HG03095 (cell line): ENCODE results near the gene MARF1.

ENCODE experiments used
- ATAC-seq: cut with Tn5 transposase; IDR thresholded peaks from one replicate; pipeline ENCODE4 v1.9.1; 2021; ENCODE audit warnings: moderate library complexity; ENCODE audit not compliant: unreplicated experiment

The MARF1 gene

GRCh38 chr16:15601212-15601879 lies 41.6 kb downstream of the MARF1 start:
- no peak for ATAC-seq

- no peak for ATAC-seq
Measured at GRCh38 chr16:15599303-15600070, 43.5 kb downstream of the MARF1 start.

DNA sequence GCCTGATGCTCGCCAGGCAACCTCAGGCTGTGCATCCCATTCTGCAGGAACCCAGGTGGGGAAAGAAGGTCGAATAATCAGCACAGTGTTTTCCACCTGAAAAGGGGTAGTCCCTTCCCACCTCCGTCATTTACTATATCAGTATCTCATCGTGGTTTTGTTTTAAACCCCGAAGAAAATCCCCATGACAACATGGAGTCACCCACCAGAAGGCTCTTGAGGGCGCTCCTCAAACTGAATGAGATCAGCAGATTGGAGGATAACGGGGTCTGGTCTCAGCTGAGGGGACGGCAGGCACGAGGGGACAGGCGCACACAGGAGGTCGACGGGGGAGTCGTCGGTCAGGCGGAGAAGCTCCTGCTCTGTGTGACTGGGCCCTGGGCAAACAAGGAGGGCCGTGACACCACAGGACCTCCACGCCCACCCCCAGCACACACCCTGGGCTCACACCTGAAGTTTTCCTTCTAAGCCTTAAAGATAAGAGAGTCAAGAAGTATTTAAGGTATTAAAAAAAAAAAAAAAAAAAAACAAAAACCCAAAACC lies 44.2 kb downstream of the MARF1 start:
- ATAC-seq: no peak

DNA sequence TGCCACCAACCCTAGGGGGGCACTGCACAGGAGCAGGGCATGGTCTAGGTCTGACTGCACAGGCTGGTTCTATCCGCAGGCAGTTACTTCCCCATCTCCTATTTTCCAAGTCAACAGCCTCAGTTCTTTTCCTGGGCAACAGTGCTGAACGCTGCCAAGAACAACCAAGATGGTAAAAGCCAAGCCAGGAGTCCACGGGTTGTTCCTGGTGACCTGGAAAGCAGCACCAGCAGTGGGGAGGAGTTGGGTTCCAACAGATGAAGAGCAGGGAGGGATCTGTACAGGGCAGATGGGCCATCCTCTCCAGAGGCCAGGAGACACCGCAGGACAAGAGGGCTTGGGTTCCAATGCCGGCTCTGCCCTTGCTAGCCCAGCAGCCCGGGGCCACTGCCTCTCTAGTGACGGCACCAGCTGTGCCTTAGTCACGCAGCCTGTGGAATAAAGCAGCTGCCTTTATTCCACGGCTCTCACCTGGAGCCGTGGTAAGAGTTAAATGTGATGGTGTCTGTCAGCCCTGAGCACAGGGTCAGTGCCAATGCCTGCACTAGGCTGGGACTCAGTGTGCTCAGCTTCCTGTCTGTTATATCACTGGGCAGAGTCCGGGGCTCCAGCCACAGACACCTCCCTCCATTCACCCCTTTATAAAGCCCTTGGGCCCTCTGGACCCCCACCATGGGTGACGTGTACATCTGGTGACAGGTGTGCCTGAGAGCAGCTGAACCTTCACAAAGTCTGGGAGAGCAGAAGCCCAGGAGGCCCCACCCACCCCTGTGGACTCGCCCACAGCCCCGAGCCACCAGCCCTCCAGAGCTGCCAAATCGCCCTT lies 44.9 kb downstream of the MARF1 start:
- ATAC-seq: no peak

GRCh38 chr16:15597135-15597534 lies 45.8 kb downstream of the MARF1 start:
- no peak for ATAC-seq

DNA sequence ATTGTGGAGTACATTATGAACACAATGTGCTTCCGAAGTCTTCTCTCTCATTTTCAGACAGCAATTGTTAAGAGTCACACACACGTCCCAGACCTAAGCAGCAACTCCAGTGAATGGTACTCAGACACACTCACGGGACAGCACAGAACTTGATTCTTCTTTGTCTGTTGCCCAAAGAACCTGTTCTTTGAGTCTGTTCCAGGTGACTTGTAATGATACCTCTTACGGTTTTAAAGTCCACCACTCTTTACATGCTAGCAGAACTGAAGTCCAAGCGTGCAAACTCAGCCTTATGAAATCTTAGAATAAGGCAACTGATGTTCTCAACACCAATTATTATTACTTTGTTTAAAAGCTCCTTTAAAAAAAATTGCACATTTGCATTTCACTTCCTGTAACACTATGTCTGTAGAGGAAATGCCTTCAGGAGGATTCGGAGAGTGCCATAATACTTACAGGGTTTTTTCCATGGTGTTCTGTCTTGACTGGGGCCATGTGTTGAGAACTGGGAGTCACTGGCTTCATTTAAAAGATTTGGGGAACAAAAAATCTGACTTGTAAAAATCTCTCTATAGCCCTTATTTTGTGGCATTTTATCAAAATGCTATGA lies 48.1 kb downstream of the MARF1 start:
- ATAC-seq: no peak

GRCh38 chr16:15593235-15593634 lies 49.7 kb downstream of the MARF1 start:
- ATAC-seq: no peak

DNA sequence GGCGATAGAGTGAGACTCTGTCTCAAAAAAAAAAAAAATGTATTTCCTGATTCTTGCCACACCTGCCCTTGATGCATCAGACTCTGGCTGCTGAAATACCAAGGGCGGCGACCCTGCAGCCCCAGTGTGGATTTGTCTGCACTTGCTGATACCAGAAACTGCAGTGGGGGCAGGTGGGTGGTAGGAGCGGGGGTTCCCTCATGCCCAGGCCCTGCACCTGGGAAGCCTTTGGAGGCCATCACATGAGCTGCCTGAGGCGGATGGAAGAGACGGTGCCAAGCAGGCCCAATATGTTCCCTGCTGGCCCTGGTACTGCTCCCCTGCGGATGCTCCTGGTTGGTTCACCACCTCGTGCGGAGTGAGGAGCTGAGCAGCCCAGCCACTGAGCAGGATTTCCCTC lies 50.6 kb downstream of the MARF1 start:
- no peak for ATAC-seq

DNA sequence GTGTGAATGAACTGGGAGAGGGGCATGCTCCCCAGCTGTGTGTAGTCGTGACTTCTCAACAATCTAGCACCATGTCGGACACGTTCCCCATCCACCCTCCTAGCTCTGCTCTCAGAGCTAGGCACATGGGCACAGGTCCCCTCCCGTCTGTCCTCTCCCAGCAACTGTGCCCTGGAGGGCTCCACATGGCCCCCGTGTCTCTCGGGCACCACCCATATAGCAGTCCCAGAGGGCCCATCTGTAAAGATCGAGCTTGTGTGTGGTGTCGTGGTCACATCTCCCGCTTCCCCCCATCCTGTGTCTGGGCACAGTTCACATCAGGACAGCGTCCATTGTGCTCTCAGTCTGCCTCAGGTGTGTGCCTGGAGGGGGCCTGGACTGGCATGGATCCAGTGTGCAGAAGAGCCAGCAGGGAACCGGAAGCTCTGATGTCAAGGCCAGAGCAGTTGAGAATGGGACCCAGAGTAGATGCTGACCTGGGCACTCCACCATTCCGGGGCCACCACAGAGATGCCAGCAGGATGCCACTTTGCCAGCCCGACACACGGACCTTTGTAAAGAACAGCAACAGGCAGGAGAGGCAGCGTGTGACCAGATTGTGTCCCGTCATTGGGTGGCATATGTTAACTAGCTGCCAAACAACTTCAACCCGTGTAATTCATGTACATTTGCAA lies 55.7 kb downstream of the MARF1 start:
- ATAC-seq: no peak

GRCh38 chr16:15586716-15587115 lies 56.2 kb downstream of the MARF1 start:
- no peak for ATAC-seq

GRCh38 chr16:15585956-15586355 lies 57.0 kb downstream of the MARF1 start:
- ATAC-seq: no peak

DNA sequence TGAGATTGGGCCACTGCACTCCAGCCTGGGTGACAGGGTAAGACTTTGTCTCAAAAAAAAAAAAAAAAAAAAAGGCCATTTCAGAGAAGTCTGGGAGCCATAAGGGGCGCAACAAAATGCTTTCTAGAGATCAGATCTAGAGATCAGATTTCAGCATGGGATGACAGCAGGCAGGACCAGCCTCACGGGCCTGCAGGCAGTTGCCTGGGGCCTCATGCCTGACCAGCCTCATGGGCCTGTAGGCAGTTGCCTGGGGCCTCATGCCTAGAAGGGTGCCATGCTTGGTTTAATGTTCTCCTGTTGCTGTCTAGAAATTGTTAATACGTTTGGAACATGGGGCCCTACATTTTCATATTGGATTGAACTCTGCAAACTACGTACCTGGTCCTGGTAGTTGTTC lies 59.4 kb downstream of the MARF1 start:
- ATAC-seq: no peak

DNA sequence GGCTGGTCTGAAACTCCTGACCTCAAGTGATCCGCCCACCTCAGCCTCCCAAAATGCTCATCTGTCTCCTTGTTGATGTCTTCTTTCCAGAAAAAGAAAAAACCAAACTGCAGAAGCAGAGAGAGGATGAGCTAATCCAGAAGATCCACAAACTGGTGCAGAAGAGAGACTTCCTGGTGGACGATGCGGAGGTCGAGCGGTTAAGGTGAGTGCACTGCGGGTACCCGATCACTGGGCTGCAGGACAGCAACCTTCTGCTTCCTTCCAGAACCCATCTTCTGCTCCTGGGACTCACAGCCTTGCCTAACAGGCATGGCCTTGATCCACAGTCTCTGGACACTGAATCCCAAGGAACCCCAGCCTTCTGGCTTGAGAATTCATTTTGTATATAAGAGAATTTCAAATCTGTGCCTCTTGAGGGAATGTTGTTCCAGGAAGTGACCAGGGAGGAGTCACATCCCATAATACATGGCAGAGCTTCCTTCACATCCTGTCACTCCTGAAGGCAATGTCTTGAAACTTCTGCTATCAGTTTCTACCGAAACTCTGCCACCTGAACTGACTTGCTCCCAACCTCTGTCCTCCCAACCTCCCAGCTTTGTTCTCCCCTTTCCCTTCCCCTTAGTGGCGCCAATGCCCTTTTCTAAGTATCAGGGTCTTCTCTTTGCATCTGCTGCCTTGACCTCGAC lies 61.7 kb downstream of the MARF1 start:
- ATAC-seq: no peak

GRCh38 chr16:15578824-15579223 lies 64.1 kb downstream of the MARF1 start:
- ATAC-seq: no peak

GRCh38 chr16:15576960-15577958 lies 65.7 kb downstream of the MARF1 start:
- no peak for ATAC-seq

DNA sequence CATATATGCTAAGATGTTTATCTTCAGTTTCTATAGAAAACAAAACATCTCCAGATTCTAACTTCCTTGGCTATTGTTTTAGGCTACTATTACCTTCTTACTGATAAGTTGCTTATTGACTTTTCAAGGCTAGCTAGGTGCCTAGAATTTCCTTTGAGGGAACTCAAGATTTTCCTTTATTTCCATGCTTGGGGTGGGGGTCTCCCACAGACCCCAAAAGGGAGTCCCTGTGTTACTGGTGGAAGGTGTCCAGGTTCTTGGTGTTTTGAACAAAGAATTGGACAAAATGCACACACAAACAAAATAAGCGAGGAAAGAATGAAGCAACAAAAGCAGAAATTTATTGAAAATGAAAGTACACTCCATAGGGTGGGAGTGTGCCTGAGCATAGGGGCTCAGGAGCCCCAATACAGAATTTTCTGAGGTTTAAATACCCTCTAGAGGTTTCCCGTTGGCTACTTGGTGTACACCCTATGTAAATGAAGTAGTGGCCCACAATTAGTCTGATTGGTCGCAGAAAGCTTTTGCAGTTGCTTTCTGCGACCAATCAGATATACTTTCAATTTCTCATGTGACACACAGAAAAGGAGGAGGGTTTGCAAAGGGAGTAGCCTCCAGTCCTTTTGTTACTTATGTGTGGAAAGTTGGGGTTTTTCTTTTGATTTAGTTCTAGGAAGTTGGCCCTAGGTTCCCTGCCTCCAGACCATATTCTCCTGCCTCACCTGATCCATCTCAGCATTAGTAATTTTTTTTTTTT lies 67.5 kb downstream of the MARF1 start:
- ATAC-seq: no peak

DNA sequence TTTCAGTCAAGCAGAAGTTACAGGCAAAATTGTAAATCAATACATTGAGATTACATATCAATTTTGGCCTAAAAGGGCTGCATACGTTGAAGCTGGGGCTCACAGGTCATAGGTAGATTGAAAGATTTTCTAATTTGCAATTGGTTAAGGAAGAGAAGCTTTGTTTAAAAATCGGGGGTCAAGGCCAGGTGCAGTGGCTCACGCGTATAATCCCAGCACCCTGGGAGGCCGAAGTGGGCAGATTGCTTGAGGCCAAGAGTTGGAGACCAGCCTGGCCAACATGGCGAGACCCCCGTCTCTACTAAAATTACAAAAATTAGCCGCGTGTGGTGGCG lies 68.4 kb downstream of the MARF1 start:
- no peak for ATAC-seq
